HL-60/S4 treated with retinoic acid at 250 ng/mL for 4 days and 3 days (cell line): Measurements from ENCODE around the gene RGS7.
"Not testable (repeated sequence)": the region's sequence is repeated elsewhere in the genome, so short reads cannot be mapped to it uniquely, and the experiment has no call there.

Source experiments
- in situ Hi-C: fragments of 300-500 bp; cut with MboI; formaldehyde crosslinking; loops from 2 replicates; pipeline ENCODE4 v1.7.0; 2022; ENCODE audit warnings: low sequenced_read_pairs

RGS7 gene

GRCh38 chr1:241215683-241216082 lies 141.3 kb downstream of the RGS7 start:
- in situ Hi-C loops: no loop called here

- in situ Hi-C loops: no loop called here
Measured at GRCh38 chr1:241215203-241215602, 141.8 kb downstream of the RGS7 start.

GRCh38 chr1:241213139-241213538 lies 143.9 kb downstream of the RGS7 start:
- in situ Hi-C loops: no loop called here

GRCh38 chr1:241212628-241213027 lies 144.4 kb downstream of the RGS7 start:
- in situ Hi-C loops: no loop called here

- in situ Hi-C loops: no loop called here
Measured at GRCh38 chr1:241208910-241209379, 148.1 kb downstream of the RGS7 start.

- in situ Hi-C loops: no loop called here
Measured at GRCh38 chr1:241203817-241204216, 153.2 kb downstream of the RGS7 start.

- in situ Hi-C loops: no loop called here
Measured at GRCh38 chr1:241202401-241202800, 154.6 kb downstream of the RGS7 start.

- in situ Hi-C loops: no loop called here
Measured at GRCh38 chr1:241186716-241187115, 170.3 kb downstream of the RGS7 start.

GRCh38 chr1:241181971-241182370 lies 175.0 kb downstream of the RGS7 start:
- in situ Hi-C loops: no loop called here

GRCh38 chr1:241181471-241181870 lies 175.5 kb downstream of the RGS7 start:
- in situ Hi-C loops: no loop called here

GRCh38 chr1:241180569-241180968 lies 176.4 kb downstream of the RGS7 start:
- in situ Hi-C loops: no loop called here

- in situ Hi-C loops: no loop called here
Measured at GRCh38 chr1:241177660-241178059, 179.3 kb downstream of the RGS7 start.

- in situ Hi-C loops: no loop called here
Measured at GRCh38 chr1:241172486-241172885, 184.5 kb downstream of the RGS7 start.

GRCh38 chr1:241171991-241172390 lies 185.0 kb downstream of the RGS7 start:
- in situ Hi-C loops: no loop called here

GRCh38 chr1:241167121-241167630 lies 189.8 kb downstream of the RGS7 start:
- in situ Hi-C loops: no loop called here

- in situ Hi-C loops: no loop called here
Measured at GRCh38 chr1:241166625-241167024, 190.4 kb downstream of the RGS7 start.

- in situ Hi-C loops: not testable (repeated sequence)
Measured at GRCh38 chr1:241165256-241165655, 191.7 kb downstream of the RGS7 start.

- in situ Hi-C loops: no loop called here
Measured at GRCh38 chr1:241163363-241163762, 193.6 kb downstream of the RGS7 start.

- in situ Hi-C loops: no loop called here
Measured at GRCh38 chr1:241161188-241161689, 195.8 kb downstream of the RGS7 start.

GRCh38 chr1:241157435-241157834 lies 199.6 kb downstream of the RGS7 start:
- in situ Hi-C loops: no loop called here

GRCh38 chr1:241156231-241156965 lies 200.6 kb downstream of the RGS7 start:
- in situ Hi-C loops: no loop called here

- in situ Hi-C loops: no loop called here
Measured at GRCh38 chr1:241145881-241146280, 211.1 kb downstream of the RGS7 start.
